A673 (cell line): ENCODE measurements around the gene CDC45. TPM values are rescaled to one million over a fixed set of nuclear protein-coding genes. Genes with fewer than 3 reads are reported as not detected.
A peak's percentile ranks its signal among the peaks of the same experiment; 100 is the strongest.

ENCODE experiments used
- BruUV-seq: library from RNA; stranded (reverse); fragments of 400-500 nt; replicated peaks from 2 replicates; lab custom pipeline; 2021; lab: Mats Ljungman, UMichigan
- CTCF ChIA-PET: fragments of 300-600 bp; sonication (Branson Sonifier 250); formaldehyde crosslinking; loops from one replicate; lab custom pipeline; 2022; ENCODE audit warnings: antibody characterized with exemption; lab: Charles Lee
- POLR2A ChIA-PET: fragments of 300-600 bp; sonication (Branson Sonifier 250); formaldehyde crosslinking; loops from one replicate; lab custom pipeline; 2022; ENCODE audit warnings: antibody characterized with exemption; ENCODE audit not compliant: low non-redundant PET; lab: Charles Lee
- DNase-seq: peaks from one replicate; pipeline ENCODE4 v3.0.0-alpha.2; 2015; ENCODE audit warnings: low spot score
- H3K27ac ChIP-seq: fragments of 200-600 bp; sonication (generic); 2 replicates; pipeline ENCODE4 v1.5.1; 2016; ENCODE audit warnings: mixed run types, low read depth, mild to moderate bottlenecking, mixed read lengths, antibody characterized with exemption, low read length; ENCODE audit not compliant: poor library complexity, severe bottlenecking
- H3K27me3 ChIP-seq: fragments of 200-600 bp; sonication (generic); replicated peaks from 2 replicates; pipeline ENCODE4 v1.6.1; 2017; ENCODE audit warnings: mixed run types, low read depth, mild to moderate bottlenecking, mixed read lengths, antibody characterized with exemption, low read length; ENCODE audit not compliant: insufficient read depth, poor library complexity
- H3K36me3 ChIP-seq: fragments of 200-600 bp; sonication (generic); 2 replicates; pipeline ENCODE4 v1.6.1; 2016; ENCODE audit warnings: mixed run types, mild to moderate bottlenecking, mixed read lengths, antibody characterized with exemption, low read length; ENCODE audit not compliant: insufficient read depth, poor library complexity, severe bottlenecking
- H3K4me1 ChIP-seq: fragments of 200-600 bp; sonication (generic); 2 replicates; pipeline ENCODE4 v1.6.1; 2017; ENCODE audit warnings: mixed run types, mild to moderate bottlenecking, mixed read lengths, antibody characterized with exemption, low read length; ENCODE audit not compliant: insufficient read depth, poor library complexity, severe bottlenecking
- H3K4me3 ChIP-seq: fragments of 200-600 bp; sonication (generic); 2 replicates; pipeline ENCODE4 v1.5.1; 2016; ENCODE audit warnings: low read depth, mixed run types, mild to moderate bottlenecking, mixed read lengths, low read length; ENCODE audit not compliant: poor library complexity, severe bottlenecking
- H3K9me3 ChIP-seq: fragments of 200-600 bp; sonication (generic); 2 replicates; pipeline ENCODE4 v1.6.1; 2016; ENCODE audit warnings: mixed run types, low read depth, mild to moderate bottlenecking, mixed read lengths, antibody characterized with exemption, low read length; ENCODE audit not compliant: poor library complexity, severe bottlenecking
- EZH2 ChIP-seq: fragments of 200-600 bp; sonication (generic); IDR thresholded peaks from 2 replicates; pipeline ENCODE4 v1.6.1; 2017; ENCODE audit warnings: borderline replicate concordance, low read depth, mild to moderate bottlenecking, mixed read lengths, antibody characterized with exemption, low read length; ENCODE audit not compliant: poor library complexity, severe bottlenecking
- intact Hi-C: fragments of 100-400 bp; cut with micrococcal nuclease; formaldehyde crosslinking; loops from one replicate; pipeline ENCODE4 v1.10.0; 2022; ENCODE audit not compliant: unreplicated experiment
- total RNA-seq: library from RNA; stranded (reverse); gene quantifications from 2 replicates; pipeline ENCODE4 v1.2.3, GENCODE V29; 2021
- TF ChIP-seq, protein P1 (sequence below): fragments of 300-800, 200-600 bp; sonication (generic); conservative IDR thresholded peaks from 2 replicates; pipeline ENCODE4 v1.5.1; 2017; ENCODE audit warnings: low read depth, mild to moderate bottlenecking, antibody characterized with exemption, low read length, moderate library complexity, mixed read lengths

CDC45 gene
- total RNA-seq, 1 experiment from 2014 or later, result 79.2 TPM

DNA sequence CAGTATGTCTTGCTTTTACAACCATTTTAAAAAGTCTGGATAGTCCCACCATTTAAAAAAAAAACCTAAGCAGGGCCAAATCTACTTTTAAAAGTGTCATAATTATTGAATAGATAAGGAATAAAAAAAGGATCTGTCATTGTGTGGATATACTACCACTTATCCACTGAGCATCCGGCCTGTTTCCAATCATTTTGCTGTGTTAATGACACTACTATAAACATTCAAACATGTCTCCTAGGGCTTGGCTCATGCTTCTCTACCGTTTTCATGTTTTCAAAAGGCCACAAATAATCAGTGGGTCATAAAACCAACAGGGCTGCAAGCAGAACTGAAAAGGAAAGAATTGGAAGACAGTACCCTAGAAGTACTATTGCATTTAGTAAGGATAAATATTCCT is 19.7 kb upstream of the CDC45 start:
- Histone ChIP-seq H3K27ac (no peak overlapping the region), H3K4me1 (no peaks in the 10 kb centered on the region), H3K9me3 (no peaks in the 10 kb centered on the region), H3K36me3 (peaks cover 56% of the 10 kb centered on the region), H3K27me3 (no peaks in the 10 kb centered on the region), H3K4me3 (no peak overlapping the region)
- ChIA-PET CTCF (no interaction called here), POLR2A (no interaction called here)
- intact Hi-C loops, result no loop called here
- TF ChIP-seq, protein P1, sequence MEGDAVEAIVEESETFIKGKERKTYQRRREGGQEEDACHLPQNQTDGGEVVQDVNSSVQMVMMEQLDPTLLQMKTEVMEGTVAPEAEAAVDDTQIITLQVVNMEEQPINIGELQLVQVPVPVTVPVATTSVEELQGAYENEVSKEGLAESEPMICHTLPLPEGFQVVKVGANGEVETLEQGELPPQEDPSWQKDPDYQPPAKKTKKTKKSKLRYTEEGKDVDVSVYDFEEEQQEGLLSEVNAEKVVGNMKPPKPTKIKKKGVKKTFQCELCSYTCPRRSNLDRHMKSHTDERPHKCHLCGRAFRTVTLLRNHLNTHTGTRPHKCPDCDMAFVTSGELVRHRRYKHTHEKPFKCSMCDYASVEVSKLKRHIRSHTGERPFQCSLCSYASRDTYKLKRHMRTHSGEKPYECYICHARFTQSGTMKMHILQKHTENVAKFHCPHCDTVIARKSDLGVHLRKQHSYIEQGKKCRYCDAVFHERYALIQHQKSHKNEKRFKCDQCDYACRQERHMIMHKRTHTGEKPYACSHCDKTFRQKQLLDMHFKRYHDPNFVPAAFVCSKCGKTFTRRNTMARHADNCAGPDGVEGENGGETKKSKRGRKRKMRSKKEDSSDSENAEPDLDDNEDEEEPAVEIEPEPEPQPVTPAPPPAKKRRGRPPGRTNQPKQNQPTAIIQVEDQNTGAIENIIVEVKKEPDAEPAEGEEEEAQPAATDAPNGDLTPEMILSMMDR, result no peak
- TF ChIP-seq EZH2, result no peak
- no TSS peak for BruUV-seq
- DNase-seq, result no peak

DNA sequence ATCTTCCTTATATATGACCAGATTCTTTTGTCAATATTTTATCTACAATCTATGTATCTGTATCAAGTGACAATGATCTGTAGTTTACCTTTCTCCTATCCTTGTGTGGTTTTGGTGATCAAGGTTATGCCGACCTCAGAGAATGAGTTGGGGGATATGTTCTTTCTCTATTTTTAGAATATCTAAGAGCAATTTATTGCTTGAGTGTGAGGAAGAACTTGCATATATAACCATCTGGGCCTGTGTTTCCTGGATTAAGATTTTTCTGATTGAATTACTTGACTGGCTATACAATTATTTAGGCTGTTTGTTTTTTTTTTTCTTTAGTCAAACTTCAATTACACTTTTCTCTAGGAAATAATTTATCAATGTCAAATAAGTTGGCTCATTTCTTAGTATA is 18.2 kb upstream of the CDC45 start:
- no peak overlapping the region for H3K27ac ChIP-seq
- TF ChIP-seq EZH2, result no peak
- TF ChIP-seq, protein P1, result no peak
- H3K36me3 ChIP-seq, result peaks cover 56% of the 10 kb centered on the region
- no peak for DNase-seq
- no peak overlapping the region for H3K4me3 ChIP-seq
- no peaks in the 10 kb centered on the region for H3K27me3 ChIP-seq
- CTCF ChIA-PET, result no interaction called here
- H3K9me3 ChIP-seq, result no peaks in the 10 kb centered on the region
- H3K4me1 ChIP-seq, result no peaks in the 10 kb centered on the region
- no TSS peak for BruUV-seq
- POLR2A ChIA-PET, result no interaction called here
- intact Hi-C loops, result no loop called here

DNA sequence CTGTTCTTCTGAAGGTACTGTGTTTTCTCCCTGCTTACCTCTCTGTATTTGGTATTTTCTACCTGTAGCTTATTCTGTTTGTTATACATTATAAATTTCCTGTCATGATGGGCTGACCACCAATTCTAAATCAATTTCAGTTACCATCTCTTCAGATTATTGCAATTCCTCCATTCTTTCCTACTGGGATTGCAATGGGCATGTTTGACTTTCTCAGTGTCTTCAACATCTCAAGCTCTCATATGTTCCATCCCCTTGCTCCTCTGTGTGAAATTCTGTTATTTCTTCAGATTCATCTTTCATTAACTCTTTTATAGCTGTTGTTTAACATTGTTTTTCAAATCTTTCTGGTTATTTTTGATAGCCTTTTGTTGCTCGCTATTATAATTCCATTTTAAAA is 16.7 kb upstream of the CDC45 start:
- no peak for DNase-seq
- no peaks in the 10 kb centered on the region for H3K4me1 ChIP-seq
- ChIA-PET POLR2A (no interaction called here), CTCF (no interaction called here)
- TSS peak; percentile 8 for BruUV-seq
- no peak overlapping the region for H3K27ac ChIP-seq
- H3K27me3 ChIP-seq, result no peaks in the 10 kb centered on the region
- TF ChIP-seq EZH2, result no peak
- TF ChIP-seq, protein P1, result no peak
- intact Hi-C loops, result no loop called here
- no peak overlapping the region for H3K4me3 ChIP-seq
- no peaks in the 10 kb centered on the region for H3K9me3 ChIP-seq
- H3K36me3 ChIP-seq, result peaks cover 59% of the 10 kb centered on the region
